GM12878 (cell line): Measurements from ENCODE around the gene PTCD2. TPM values are rescaled to one million over a fixed set of nuclear protein-coding genes. Genes with fewer than 3 reads are reported as not detected.

ENCODE experiments used
- ATAC-seq: fragments of 200-7000 bp; cut with Tn5 transposase; 3 replicates; pipeline ENCODE4 v1.9.1; 2020; ENCODE audit warnings: mild to moderate bottlenecking, moderate library complexity
- BruUV-seq: library from RNA; stranded (reverse); fragments of 400-500 nt; replicated peaks from 2 replicates; lab custom pipeline; 2021; lab: Mats Ljungman, UMichigan
- CTCF ChIA-PET: fragments of 300-600 bp; sonication (Branson Sonifier 250); formaldehyde crosslinking; extraction: SDS; loops from one replicate; lab custom pipeline; 2021; ENCODE audit warnings: inconsistent platforms; lab: Yijun Ruan, JAX
- POLR2A ChIA-PET: fragments of 350-600 bp; formaldehyde crosslinking; extraction: SDS; loops from one replicate; lab custom pipeline; 2021; ENCODE audit warnings: inconsistent platforms; lab: Charles Lee
- RAD21 ChIA-PET: fragments of 300-600 bp; sonication (Branson Sonifier 250); formaldehyde crosslinking; loops from one replicate; lab custom pipeline; 2023; ENCODE audit warnings: antibody characterized with exemption; ENCODE audit not compliant: unreplicated experiment; lab: Charles Lee
- SMC1A ChIA-PET: fragments of 300-600 bp; sonication (Branson Sonifier 250); formaldehyde crosslinking; loops from one replicate; lab custom pipeline; 2023; ENCODE audit not compliant: unreplicated experiment, uncharacterized antibody; lab: Charles Lee
- DNase-seq: peaks from one replicate; pipeline ENCODE4 v3.0.0-alpha.2; 2011; ENCODE audit warnings: low read depth, low spot score
- FAIRE-seq: peaks from 3 replicates; lab custom pipeline; 2011; peaks lifted over from hg19 to GRCh38; lab: Jason Lieb, UNC
- H2AFZ ChIP-seq: 2 replicates; pipeline ENCODE4 v1.6.0; 2011; ENCODE audit warnings: low read depth, low read length, control low read depth; ENCODE audit not compliant: control insufficient read depth
- H3K27ac ChIP-seq: 2 replicates; pipeline ENCODE4 v1.5.1; 2011; ENCODE audit warnings: control low read depth; ENCODE audit not compliant: control insufficient read depth, insufficient read depth
- H3K27me3 ChIP-seq, 2 experiments: replicated peaks in 1 of 2; 2 replicates each; pipeline versions ENCODE4 v1.6.0 to v1.6.1; 2011; ENCODE audit warnings: low read length in 1 of 2; ENCODE audit not compliant: control insufficient read depth in 2 of 2, insufficient read depth in 2 of 2
- H3K36me3 ChIP-seq, 2 experiments: 2 replicates each; pipeline ENCODE4 v1.5.1; 2011; ENCODE audit warnings: low read length in 1 of 2; ENCODE audit not compliant: control insufficient read depth in 2 of 2, insufficient read depth in 2 of 2
- H3K4me1 ChIP-seq: 2 replicates; pipeline ENCODE4 v1.6.1; 2011; ENCODE audit warnings: mild to moderate bottlenecking, low read length, moderate library complexity, mixed read lengths; ENCODE audit not compliant: control insufficient read depth, insufficient read depth
- H3K4me2 ChIP-seq: 2 replicates; pipeline ENCODE4 v1.6.0; 2011; ENCODE audit warnings: control low read depth; ENCODE audit not compliant: control insufficient read depth, insufficient read depth
- H3K4me3 ChIP-seq: fragments of 200-600 bp; sonication (generic); 2 replicates; pipeline ENCODE4 v1.5.1; 2016
- H3K79me2 ChIP-seq: 2 replicates; pipeline ENCODE4 v1.6.0; 2011; ENCODE audit warnings: low read length; ENCODE audit not compliant: control insufficient read depth, insufficient read depth
- H3K9ac ChIP-seq: 2 replicates; pipeline ENCODE4 v1.8.0; 2011; ENCODE audit warnings: low read length, control low read depth, mixed read lengths; ENCODE audit not compliant: control insufficient read depth, insufficient read depth
- H3K9me3 ChIP-seq: replicated peaks from 3 replicates; pipeline ENCODE4 v1.5.1; 2011; ENCODE audit warnings: mild to moderate bottlenecking, low read length; ENCODE audit not compliant: control insufficient read depth, insufficient read depth
- H4K20me1 ChIP-seq: 2 replicates; pipeline ENCODE4 v1.6.0; 2011; ENCODE audit not compliant: control insufficient read depth, insufficient read depth
- CEBPB ChIP-seq, 2 experiments: fragments of 150-350 bp in 1 of 2; IDR thresholded peaks; 2 replicates each; pipeline ENCODE4 v1.6.1; 2012 to 2014; ENCODE audit warnings: low read depth in 2 of 2, low read length in 2 of 2, borderline replicate concordance in 1 of 2, inconsistent platforms in 1 of 2
- CHD2 ChIP-seq: IDR thresholded peaks from 2 replicates; pipeline ENCODE4 v1.6.1; 2011; ENCODE audit warnings: low read depth, low read length, improper control_type of control experiment, borderline replicate concordance
- CHD4 ChIP-seq: fragments of 200-600 bp; sonication (generic); IDR thresholded peaks from 2 replicates; pipeline ENCODE4 v1.6.1; 2016; ENCODE audit warnings: mild to moderate bottlenecking
- CREB1 ChIP-seq: IDR thresholded peaks from 2 replicates; pipeline ENCODE4 v1.6.1; 2012; ENCODE audit warnings: low read depth, mild to moderate bottlenecking, inconsistent platforms
- EZH2 ChIP-seq: IDR thresholded peaks from 2 replicates; pipeline ENCODE4 v1.6.1; 2012; ENCODE audit warnings: low read depth, mild to moderate bottlenecking, control low read depth, inconsistent platforms, low read length, borderline replicate concordance; ENCODE audit not compliant: control insufficient read depth
- HDGF ChIP-seq: fragments of 450-650 bp; IDR thresholded peaks from 2 replicates; pipeline ENCODE4 v1.6.1; 2016; ENCODE audit warnings: antibody characterized with exemption
- NR2C1 ChIP-seq: fragments of 450-650 bp; IDR thresholded peaks from 2 replicates; pipeline ENCODE4 v1.6.1; 2017; ENCODE audit warnings: antibody characterized with exemption, mild to moderate bottlenecking, moderate library complexity
- SUPT20H ChIP-seq: IDR thresholded peaks from 2 replicates; pipeline ENCODE4 v1.6.1; 2011; ENCODE audit warnings: low read depth, mild to moderate bottlenecking, low read length, moderate library complexity, borderline replicate concordance; ENCODE audit not compliant: control insufficient read depth
- ZNF622 ChIP-seq: fragments of 450-650 bp; IDR thresholded peaks from 2 replicates; pipeline ENCODE4 v1.6.1; 2017; ENCODE audit warnings: mild to moderate bottlenecking, inconsistent platforms
- WGBS: methylation state at CpG from one replicate; pipeline ENCODE4 v1.1.6; 2016; ENCODE audit warnings: low lambda C conversion rate; ENCODE audit not compliant: insufficient replicate concordance, insufficient coverage; ENCODE audit errors: missing lambda C conversion rate; 5-methylcytosine and 5-hydroxymethylcytosine counted together
- in situ Hi-C: fragments of 300-500 bp; cut with MboI; formaldehyde crosslinking; loops from 9 replicates; pipeline ENCODE4 v1.14.3; 2018; ENCODE audit warnings: mixed read lengths
- intact Hi-C: fragments of 100-400 bp; cut with micrococcal nuclease; formaldehyde crosslinking; loops from one replicate; pipeline ENCODE4 v1.14.2; 2022; ENCODE audit not compliant: unreplicated experiment
- polyA plus RNA-seq, 11 experiments: library from polyadenylated mRNA; depleted of rRNA in 4 of 11; unstranded in 6 of 11; stranded (reverse) in 5 of 11; fragments of >200 nt; fragmentation: Nextera tagmentation in 4 of 11; fragmentation: Illumina TruSeq in 1 of 11; extraction: Ambion mirVana in 4 of 11; extraction: Trizol in 1 of 11; gene quantifications; 1 replicate in 1 of 11; 2 replicates in 10 of 11; pipeline versions ENCODE4 v1.2.1 to v1.2.3, GENCODE V29; 2011 to 2016; ENCODE audit warnings: inconsistent platforms in 2 of 11, missing spikeins in 2 of 11, low read depth in 1 of 11
- total RNA-seq, 4 experiments: library from RNA; depleted of rRNA in 3 of 4; stranded (reverse); fragments of >200 nt in 3 of 4; fragmentation: Illumina TruSeq in 1 of 4; extraction: Trizol in 1 of 4; gene quantifications; 2 replicates each; pipeline versions ENCODE4 v1.2.1 to v1.2.3, GENCODE V29; 2013 to 2021
- TF ChIP-seq, protein P1 (sequence below): IDR thresholded peaks from 2 replicates; pipeline ENCODE4 v1.6.1; 2012; ENCODE audit warnings: low read depth, low read length, improper control_type of control experiment
- TF ChIP-seq, protein P2 (sequence below): IDR thresholded peaks from 2 replicates; pipeline ENCODE4 v1.6.1; 2011; ENCODE audit warnings: mild to moderate bottlenecking, low read depth, low read length, moderate library complexity; ENCODE audit not compliant: insufficient replicate concordance
- TF ChIP-seq, protein P3 (sequence below): fragments of 150-350 bp; IDR thresholded peaks from 2 replicates; pipeline ENCODE4 v1.6.1; 2014; ENCODE audit warnings: mild to moderate bottlenecking, low read depth, low read length
- TF ChIP-seq, protein P4 (sequence below): fragments of 450-650 bp; formaldehyde crosslinking; IDR thresholded peaks from 2 replicates; pipeline ENCODE4 v1.4.0; 2022; ENCODE audit warnings: mild to moderate bottlenecking, moderate library complexity
- TF ChIP-seq, protein P5 (sequence below): IDR thresholded peaks from 2 replicates; pipeline ENCODE4 v1.6.1; 2011; ENCODE audit warnings: low read depth, low read length, improper control_type of control experiment, borderline replicate concordance

Gene PTCD2
- total and polyA plus RNA-seq, 10 of the 15 experiments (the other 5 are each of a cell fraction or from before 2014, with no cell fraction given), result 8.7 to 15.0 (median 11.9) TPM

DNA sequence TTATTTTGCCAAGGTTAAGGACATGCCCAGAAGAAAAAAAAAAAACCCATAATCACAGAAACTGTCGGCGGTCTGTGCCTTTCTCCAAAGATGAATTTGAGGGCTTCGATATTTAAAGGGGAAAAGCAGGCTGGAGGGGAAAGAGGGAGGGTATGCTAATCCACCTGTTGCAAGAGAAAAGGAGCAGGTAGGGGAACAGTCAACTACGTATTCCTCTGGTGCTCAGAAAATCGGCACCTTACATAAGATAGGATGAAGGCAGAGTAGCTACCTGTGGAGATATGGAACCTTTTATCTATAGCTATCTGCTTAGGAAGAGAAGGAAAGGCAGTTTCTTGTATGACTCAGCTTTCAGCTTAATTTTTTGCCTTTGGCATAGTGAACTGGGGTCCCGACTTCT lies 77.7 kb downstream of the PTCD2 start:
- Histone ChIP-seq H3K4me1 (no peaks in the 10 kb centered on the region), H3K27ac (no peak overlapping the region), H3K9me3 (peaks cover 20% of the 10 kb centered on the region), H3K9ac (no peak overlapping the region), H3K4me3 (no peak overlapping the region), H2AFZ (no peak overlapping the region), H3K27me3 (no peaks in the 10 kb centered on the region), H3K4me2 (no peak overlapping the region), H3K36me3 (no peaks in the 10 kb centered on the region), H4K20me1 (no peaks in the 10 kb centered on the region), H3K79me2 (no peaks in the 10 kb centered on the region)
- no peak for DNase-seq
- FAIRE-seq, result no peak
- no TSS peak for BruUV-seq
- intact Hi-C loops, result loop anchor here (5.0 kb wide), 1 partner anchor 49 kb away; no protein-coding TSS in a partner anchor
- ChIA-PET CTCF (interaction anchor here (0.6 to 22.6 kb wide), 6 partner anchors 9 to 345 kb away, joined by 3 to 323 read pairs (median 3); no protein-coding TSS in a partner anchor), RAD21 (interaction anchor here (0.9 to 8.6 kb wide), 6 partner anchors 11 to 127 kb away, joined by 3 to 122 read pairs (median 5); no protein-coding TSS in a partner anchor), SMC1A (interaction anchor here (0.7 to 9.8 kb wide), 9 partner anchors 10 to 420 kb away, joined by 3 to 159 read pairs (median 3); no protein-coding TSS in a partner anchor), POLR2A (interaction anchor here (0.5 to 1.6 kb wide), 2 partner anchors 54 to 161 kb away, joined by 3 to 4 read pairs; no protein-coding TSS in a partner anchor)
- in situ Hi-C loops, result no loop called here
- WGBS, result 92% methylated on average over 6 of the region's 6 CpGs
- ATAC-seq, result no peak
- TF ChIP-seq NR2C1 (no peak), CHD2 (no peak), HDGF (no peak), CEBPB (IDR thresholded peaks at IDR 0.05; ENCODE audit: borderline replicate concordance in 1 of 2, low read depth in 2 of 2, low read length in 2 of 2) (no peak), SUPT20H (no peak), ZNF622 (no peak), CHD4 (no peak), CREB1 (no peak), EZH2 (no peak)
- TF ChIP-seq, protein P1, sequence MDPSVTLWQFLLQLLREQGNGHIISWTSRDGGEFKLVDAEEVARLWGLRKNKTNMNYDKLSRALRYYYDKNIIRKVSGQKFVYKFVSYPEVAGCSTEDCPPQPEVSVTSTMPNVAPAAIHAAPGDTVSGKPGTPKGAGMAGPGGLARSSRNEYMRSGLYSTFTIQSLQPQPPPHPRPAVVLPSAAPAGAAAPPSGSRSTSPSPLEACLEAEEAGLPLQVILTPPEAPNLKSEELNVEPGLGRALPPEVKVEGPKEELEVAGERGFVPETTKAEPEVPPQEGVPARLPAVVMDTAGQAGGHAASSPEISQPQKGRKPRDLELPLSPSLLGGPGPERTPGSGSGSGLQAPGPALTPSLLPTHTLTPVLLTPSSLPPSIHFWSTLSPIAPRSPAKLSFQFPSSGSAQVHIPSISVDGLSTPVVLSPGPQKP, result no peak
- TF ChIP-seq, protein P2, sequence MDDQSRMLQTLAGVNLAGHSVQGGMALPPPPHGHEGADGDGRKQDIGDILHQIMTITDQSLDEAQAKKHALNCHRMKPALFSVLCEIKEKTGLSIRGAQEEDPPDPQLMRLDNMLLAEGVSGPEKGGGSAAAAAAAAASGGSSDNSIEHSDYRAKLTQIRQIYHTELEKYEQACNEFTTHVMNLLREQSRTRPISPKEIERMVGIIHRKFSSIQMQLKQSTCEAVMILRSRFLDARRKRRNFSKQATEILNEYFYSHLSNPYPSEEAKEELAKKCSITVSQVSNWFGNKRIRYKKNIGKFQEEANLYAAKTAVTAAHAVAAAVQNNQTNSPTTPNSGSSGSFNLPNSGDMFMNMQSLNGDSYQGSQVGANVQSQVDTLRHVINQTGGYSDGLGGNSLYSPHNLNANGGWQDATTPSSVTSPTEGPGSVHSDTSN, result no peak
- TF ChIP-seq, protein P3, sequence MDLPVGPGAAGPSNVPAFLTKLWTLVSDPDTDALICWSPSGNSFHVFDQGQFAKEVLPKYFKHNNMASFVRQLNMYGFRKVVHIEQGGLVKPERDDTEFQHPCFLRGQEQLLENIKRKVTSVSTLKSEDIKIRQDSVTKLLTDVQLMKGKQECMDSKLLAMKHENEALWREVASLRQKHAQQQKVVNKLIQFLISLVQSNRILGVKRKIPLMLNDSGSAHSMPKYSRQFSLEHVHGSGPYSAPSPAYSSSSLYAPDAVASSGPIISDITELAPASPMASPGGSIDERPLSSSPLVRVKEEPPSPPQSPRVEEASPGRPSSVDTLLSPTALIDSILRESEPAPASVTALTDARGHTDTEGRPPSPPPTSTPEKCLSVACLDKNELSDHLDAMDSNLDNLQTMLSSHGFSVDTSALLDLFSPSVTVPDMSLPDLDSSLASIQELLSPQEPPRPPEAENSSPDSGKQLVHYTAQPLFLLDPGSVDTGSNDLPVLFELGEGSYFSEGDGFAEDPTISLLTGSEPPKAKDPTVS, result no peak
- TF ChIP-seq, protein P4, sequence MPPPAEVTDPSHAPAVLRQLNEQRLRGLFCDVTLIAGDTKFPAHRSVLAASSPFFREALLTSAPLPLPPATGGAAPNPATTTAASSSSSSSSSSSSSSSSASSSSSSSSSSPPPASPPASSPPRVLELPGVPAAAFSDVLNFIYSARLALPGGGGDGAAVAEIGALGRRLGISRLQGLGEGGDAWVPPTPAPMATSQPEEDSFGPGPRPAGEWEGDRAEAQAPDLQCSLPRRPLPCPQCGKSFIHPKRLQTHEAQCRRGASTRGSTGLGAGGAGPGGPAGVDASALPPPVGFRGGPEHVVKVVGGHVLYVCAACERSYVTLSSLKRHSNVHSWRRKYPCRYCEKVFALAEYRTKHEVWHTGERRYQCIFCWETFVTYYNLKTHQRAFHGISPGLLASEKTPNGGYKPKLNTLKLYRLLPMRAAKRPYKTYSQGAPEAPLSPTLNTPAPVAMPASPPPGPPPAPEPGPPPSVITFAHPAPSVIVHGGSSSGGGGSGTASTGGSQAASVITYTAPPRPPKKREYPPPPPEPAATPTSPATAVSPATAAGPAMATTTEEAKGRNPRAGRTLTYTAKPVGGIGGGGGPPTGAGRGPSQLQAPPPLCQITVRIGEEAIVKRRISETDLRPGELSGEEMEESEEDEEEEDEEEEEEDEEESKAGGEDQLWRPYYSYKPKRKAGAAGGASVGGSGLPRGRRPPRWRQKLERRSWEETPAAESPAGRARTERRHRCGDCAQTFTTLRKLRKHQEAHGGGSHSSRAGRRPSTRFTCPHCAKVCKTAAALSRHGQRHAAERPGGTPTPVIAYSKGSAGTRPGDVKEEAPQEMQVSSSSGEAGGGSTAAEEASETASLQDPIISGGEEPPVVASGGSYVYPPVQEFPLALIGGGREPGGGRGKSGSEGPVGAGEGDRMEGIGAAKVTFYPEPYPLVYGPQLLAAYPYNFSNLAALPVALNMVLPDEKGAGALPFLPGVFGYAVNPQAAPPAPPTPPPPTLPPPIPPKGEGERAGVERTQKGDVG (CRISPR knock-in tag), result no peak
- TF ChIP-seq, protein P5, sequence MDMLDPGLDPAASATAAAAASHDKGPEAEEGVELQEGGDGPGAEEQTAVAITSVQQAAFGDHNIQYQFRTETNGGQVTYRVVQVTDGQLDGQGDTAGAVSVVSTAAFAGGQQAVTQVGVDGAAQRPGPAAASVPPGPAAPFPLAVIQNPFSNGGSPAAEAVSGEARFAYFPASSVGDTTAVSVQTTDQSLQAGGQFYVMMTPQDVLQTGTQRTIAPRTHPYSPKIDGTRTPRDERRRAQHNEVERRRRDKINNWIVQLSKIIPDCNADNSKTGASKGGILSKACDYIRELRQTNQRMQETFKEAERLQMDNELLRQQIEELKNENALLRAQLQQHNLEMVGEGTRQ, result no peak
